Mesendoderm (in vitro differentiated cells): ENCODE data around the gene NUDT1.

Experiments used
- DNase-seq: peaks from one replicate; pipeline ENCODE4 v3.0.0; 2013
- H2AK5ac ChIP-seq: 2 replicates; pipeline ENCODE4 v1.6.1; 2013; ENCODE audit warnings: low read length, inconsistent platforms
- H2BK120ac ChIP-seq: 2 replicates; pipeline ENCODE4 v1.6.1; 2013; ENCODE audit warnings: low read depth, mild to moderate bottlenecking, low read length, moderate library complexity, mixed read lengths
- H2BK15ac ChIP-seq: replicated peaks from 2 replicates; pipeline ENCODE4 v1.6.1; 2013; ENCODE audit warnings: low read depth, mild to moderate bottlenecking, moderate library complexity
- H2BK5ac ChIP-seq: 2 replicates; pipeline ENCODE4 v1.6.1; 2013; ENCODE audit warnings: low read length, inconsistent platforms
- H3K18ac ChIP-seq: 2 replicates; pipeline ENCODE4 v1.6.1; 2013; ENCODE audit warnings: mild to moderate bottlenecking, low read length, mixed read lengths
- H3K23ac ChIP-seq: one replicate; pipeline ENCODE4 v1.6.1; 2013; ENCODE audit warnings: low read length
- H3K27ac ChIP-seq: 2 replicates; pipeline ENCODE4 v1.5.1; 2013; ENCODE audit warnings: low read depth, mild to moderate bottlenecking, inconsistent platforms, low read length, moderate library complexity
- H3K27me3 ChIP-seq: 2 replicates; pipeline ENCODE4 v1.6.1; 2013; ENCODE audit warnings: low read length, control low read depth, mild to moderate bottlenecking, inconsistent platforms; ENCODE audit not compliant: insufficient read depth, poor library complexity
- H3K36me3 ChIP-seq: 2 replicates; pipeline ENCODE4 v1.6.1; 2013; ENCODE audit warnings: low read length, inconsistent platforms; ENCODE audit not compliant: control insufficient read depth, insufficient read depth
- H3K4ac ChIP-seq: one replicate; pipeline ENCODE4 v1.6.1; 2013; ENCODE audit warnings: low read depth, mild to moderate bottlenecking, low read length, moderate library complexity
- H3K4me1 ChIP-seq: 2 replicates; pipeline ENCODE4 v1.6.1; 2013; ENCODE audit warnings: low read depth, low read length, inconsistent platforms; ENCODE audit not compliant: control insufficient read depth
- H3K4me2 ChIP-seq: 2 replicates; pipeline ENCODE4 v1.6.1; 2013; ENCODE audit warnings: low read length
- H3K4me3 ChIP-seq: 2 replicates; pipeline ENCODE4 v1.5.1; 2013; ENCODE audit warnings: mild to moderate bottlenecking, low read length
- H3K56ac ChIP-seq: one replicate; pipeline ENCODE4 v1.6.1; 2013; ENCODE audit warnings: low read length
- H3K79me1 ChIP-seq: 2 replicates; pipeline ENCODE4 v1.6.1; 2013; ENCODE audit warnings: low read length, inconsistent platforms
- H3K79me2 ChIP-seq: 2 replicates; pipeline ENCODE4 v1.6.1; 2013; ENCODE audit warnings: mild to moderate bottlenecking, low read length; ENCODE audit not compliant: control insufficient read depth, insufficient read depth
- H3K9ac ChIP-seq: 2 replicates; pipeline ENCODE4 v1.6.1; 2013; ENCODE audit warnings: low read length, inconsistent platforms
- H4K5ac ChIP-seq: one replicate; pipeline ENCODE4 v1.6.1; 2013; ENCODE audit warnings: low read length
- H4K8ac ChIP-seq: one replicate; pipeline ENCODE4 v1.6.1; 2013; ENCODE audit warnings: low read depth, mild to moderate bottlenecking, control low read depth, low read length, moderate library complexity
- WGBS: extraction: QIAGEN DNeasy Blood & Tissue Kit; methylation state at CpG from one replicate; pipeline ENCODE4 v1.1.7; 2013; ENCODE audit warnings: low lambda C conversion rate, missing lambda C conversion rate; ENCODE audit not compliant: insufficient coverage; ENCODE audit errors: extremely low coverage; 5-methylcytosine and 5-hydroxymethylcytosine counted together

NUDT1 gene

GRCh38 chr7:2225830-2226229 is 16.2 kb upstream of the NUDT1 start:
- WGBS: no CpG with 5 or more reads among the region's 13 CpGs

DNA sequence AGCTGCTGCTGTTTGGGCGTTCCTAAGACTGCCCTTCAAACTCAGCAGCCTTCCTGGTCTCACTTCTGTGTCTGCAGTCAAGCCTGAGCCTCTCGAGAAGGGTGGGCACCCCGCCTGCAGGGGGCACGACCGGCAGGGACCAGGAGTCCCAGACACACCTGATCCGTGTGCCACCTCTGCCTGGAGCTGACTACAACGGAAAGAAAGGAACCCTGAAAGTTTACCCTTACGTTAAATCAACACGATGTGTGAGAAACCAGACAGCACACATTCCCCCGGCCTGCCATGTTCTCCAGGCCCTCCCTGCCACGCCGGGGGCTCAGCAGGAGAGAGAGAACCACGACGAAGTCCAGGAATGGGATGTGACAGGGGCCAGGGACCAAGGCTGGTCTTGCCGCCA is 14.3 kb upstream of the NUDT1 start:
- H3K18ac ChIP-seq: no peak overlapping the region
- H3K27me3 ChIP-seq: no peaks in the 10 kb centered on the region
- no peak overlapping the region for H3K56ac ChIP-seq
- H4K5ac ChIP-seq: no peak overlapping the region
- H3K27ac ChIP-seq: no peak overlapping the region
- no peak overlapping the region for H2BK5ac ChIP-seq
- no peak overlapping the region for H3K4ac ChIP-seq
- H3K36me3 ChIP-seq: peaks cover 9% of the 10 kb centered on the region
- H3K4me1 ChIP-seq: no peaks in the 10 kb centered on the region
- no peak overlapping the region for H3K4me3 ChIP-seq
- H2BK15ac ChIP-seq: no peak overlapping the region
- H4K8ac ChIP-seq: no peak overlapping the region
- WGBS: no CpG with 5 or more reads among the region's 15 CpGs
- H3K79me2 ChIP-seq: peaks cover 20% of the 10 kb centered on the region
- no peak overlapping the region for H2AK5ac ChIP-seq
- H3K9ac ChIP-seq: no peak overlapping the region
- DNase-seq: no peak
- no peak overlapping the region for H3K4me2 ChIP-seq
- peaks cover 25% of the 10 kb centered on the region for H3K79me1 ChIP-seq
- no peak overlapping the region for H3K23ac ChIP-seq
- H2BK120ac ChIP-seq: no peak overlapping the region

More at GRCh38 chr7:2225830-2226229, 16.2 kb upstream of the NUDT1 start:
- Histone ChIP-seq H3K23ac (no peak overlapping the region), H3K9ac (no peak overlapping the region), H3K4me2 (no peak overlapping the region), H4K5ac (no peak overlapping the region), H2BK120ac (no peak overlapping the region), H2BK5ac (no peak overlapping the region), H3K4ac (no peak overlapping the region), H3K79me2 (peaks cover 13% of the 10 kb centered on the region), H2BK15ac (no peak overlapping the region), H3K18ac (no peak overlapping the region), H3K36me3 (peaks cover 16% of the 10 kb centered on the region), H3K27me3 (no peaks in the 10 kb centered on the region), H2AK5ac (no peak overlapping the region), H3K27ac (no peak overlapping the region), H3K79me1 (peaks cover 19% of the 10 kb centered on the region), H3K4me1 (no peaks in the 10 kb centered on the region), H3K56ac (no peak overlapping the region), H4K8ac (no peak overlapping the region), H3K4me3 (no peak overlapping the region)
- DNase-seq: no peak

- WGBS: no CpG with 5 or more reads among the region's 8 CpGs
These were observed 13.1 kb upstream of the NUDT1 start for GRCh38 chr7:2228921-2229320.

GRCh38 chr7:2229467-2229866 is 12.6 kb upstream of the NUDT1 start:
- H3K4ac ChIP-seq: no peak overlapping the region
- no peaks in the 10 kb centered on the region for H3K4me1 ChIP-seq
- H2BK15ac ChIP-seq: no peak overlapping the region
- no peak overlapping the region for H3K27ac ChIP-seq
- H3K36me3 ChIP-seq: peaks cover 8% of the 10 kb centered on the region
- no peak overlapping the region for H3K23ac ChIP-seq
- H3K79me1 ChIP-seq: peaks cover 22% of the 10 kb centered on the region
- no peak overlapping the region for H2BK120ac ChIP-seq
- no peak for DNase-seq
- no CpG with 5 or more reads among the region's 7 CpGs for WGBS
- no peak overlapping the region for H4K8ac ChIP-seq
- H2BK5ac ChIP-seq: no peak overlapping the region
- H4K5ac ChIP-seq: no peak overlapping the region
- H3K27me3 ChIP-seq: no peaks in the 10 kb centered on the region
- H3K9ac ChIP-seq: no peak overlapping the region
- no peak overlapping the region for H3K4me3 ChIP-seq
- H2AK5ac ChIP-seq: no peak overlapping the region
- no peak overlapping the region for H3K18ac ChIP-seq
- peaks cover 20% of the 10 kb centered on the region for H3K79me2 ChIP-seq
- H3K4me2 ChIP-seq: no peak overlapping the region
- H3K56ac ChIP-seq: no peak overlapping the region

More at GRCh38 chr7:2228921-2229320, 13.1 kb upstream of the NUDT1 start:
- Histone ChIP-seq H2BK15ac (no peak overlapping the region), H3K23ac (no peak overlapping the region), H3K4me3 (no peak overlapping the region), H3K4me2 (no peak overlapping the region), H4K5ac (no peak overlapping the region), H3K56ac (no peak overlapping the region), H3K27me3 (no peaks in the 10 kb centered on the region), H2AK5ac (no peak overlapping the region), H3K36me3 (peaks cover 8% of the 10 kb centered on the region), H3K79me2 (peaks cover 20% of the 10 kb centered on the region), H3K18ac (no peak overlapping the region), H3K79me1 (peaks cover 22% of the 10 kb centered on the region), H2BK120ac (no peak overlapping the region), H3K4me1 (no peaks in the 10 kb centered on the region), H2BK5ac (no peak overlapping the region), H3K4ac (no peak overlapping the region), H3K9ac (no peak overlapping the region), H4K8ac (no peak overlapping the region), H3K27ac (no peak overlapping the region)
- DNase-seq: no peak

- Histone ChIP-seq H3K4me2 (no peak overlapping the region), H2BK120ac (no peak overlapping the region), H2AK5ac (no peak overlapping the region), H3K23ac (no peak overlapping the region), H4K8ac (no peak overlapping the region), H3K27me3 (no peaks in the 10 kb centered on the region), H3K27ac (no peak overlapping the region), H3K4me3 (no peak overlapping the region), H3K4me1 (no peaks in the 10 kb centered on the region), H2BK5ac (no peak overlapping the region), H2BK15ac (no peak overlapping the region), H4K5ac (no peak overlapping the region), H3K79me2 (peaks cover 20% of the 10 kb centered on the region), H3K79me1 (peaks cover 20% of the 10 kb centered on the region), H3K9ac (no peak overlapping the region), H3K56ac (no peak overlapping the region), H3K18ac (no peak overlapping the region), H3K36me3 (peaks cover 7% of the 10 kb centered on the region), H3K4ac (no peak overlapping the region)
- no CpG with 5 or more reads among the region's 8 CpGs for WGBS
- DNase-seq: no peak
These were observed 11.8 kb upstream of the NUDT1 start for GRCh38 chr7:2230226-2230625.

DNA sequence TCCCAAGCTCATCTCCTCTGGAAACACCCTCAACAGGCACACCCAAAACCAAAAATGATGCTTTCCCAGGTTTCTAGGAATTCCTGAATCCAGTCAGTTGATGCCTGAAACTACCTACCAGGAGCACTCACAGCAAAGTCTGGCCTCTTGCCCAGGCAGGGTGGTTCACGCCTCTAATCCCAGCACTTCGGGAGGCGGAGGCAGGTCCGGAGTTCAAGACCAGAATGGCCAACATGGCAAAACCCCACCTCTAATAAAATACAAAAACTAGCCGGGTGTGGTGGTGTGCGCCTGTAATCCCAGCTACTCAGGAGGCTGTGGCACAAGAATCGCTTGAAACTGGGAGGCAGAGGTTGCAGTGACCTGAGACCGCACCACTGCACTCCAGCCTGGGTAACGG is 11.1 kb upstream of the NUDT1 start:
- no peaks in the 10 kb centered on the region for H3K4me1 ChIP-seq
- no peak overlapping the region for H2BK15ac ChIP-seq
- no peak overlapping the region for H2BK120ac ChIP-seq
- no peak overlapping the region for H3K4ac ChIP-seq
- peaks cover 20% of the 10 kb centered on the region for H3K79me1 ChIP-seq
- DNase-seq: no peak
- H3K23ac ChIP-seq: no peak overlapping the region
- H3K9ac ChIP-seq: no peak overlapping the region
- H4K8ac ChIP-seq: no peak overlapping the region
- peaks cover 7% of the 10 kb centered on the region for H3K36me3 ChIP-seq
- H3K79me2 ChIP-seq: peaks cover 20% of the 10 kb centered on the region
- no peak overlapping the region for H3K4me3 ChIP-seq
- no peak overlapping the region for H2BK5ac ChIP-seq
- no peaks in the 10 kb centered on the region for H3K27me3 ChIP-seq
- no CpG with 5 or more reads among the region's 9 CpGs for WGBS
- H4K5ac ChIP-seq: no peak overlapping the region
- H2AK5ac ChIP-seq: no peak overlapping the region
- no peak overlapping the region for H3K27ac ChIP-seq
- no peak overlapping the region for H3K4me2 ChIP-seq
- H3K18ac ChIP-seq: no peak overlapping the region
- H3K56ac ChIP-seq: no peak overlapping the region
